Astrocyte (in vitro differentiated cells and primary cell): ENCODE results near the gene CCDC107. TPM values are rescaled to one million over a fixed set of nuclear protein-coding genes. Genes with fewer than 3 reads are reported as not detected.
A peak's percentile ranks its signal among the peaks of the same experiment; 100 is the strongest.

Source experiments
- DNase-seq: peaks from one replicate; pipeline ENCODE4 v3.0.0-alpha.2; 2010; ENCODE audit warnings: low read depth
- FAIRE-seq: peaks from 2 replicates; lab custom pipeline; 2011; peaks lifted over from hg19 to GRCh38; lab: Jason Lieb, UNC
- H2AFZ ChIP-seq: 2 replicates; pipeline ENCODE4 v1.6.0; 2012; ENCODE audit warnings: low read depth, low read length, inconsistent platforms
- H3K27ac ChIP-seq: 2 replicates; pipeline ENCODE4 v1.5.1; 2011; ENCODE audit warnings: low read depth, low read length, inconsistent platforms
- H3K27me3 ChIP-seq: 2 replicates; pipeline ENCODE4 v1.6.0; 2011; ENCODE audit warnings: low read length, inconsistent platforms; ENCODE audit not compliant: insufficient read depth
- H3K36me3 ChIP-seq: 2 replicates; pipeline ENCODE4 v1.5.1; 2011; ENCODE audit warnings: low read length, inconsistent platforms; ENCODE audit not compliant: insufficient read depth
- H3K4me1 ChIP-seq: 2 replicates; pipeline ENCODE4 v1.5.1; 2011; ENCODE audit warnings: low read length, inconsistent platforms; ENCODE audit not compliant: insufficient read depth
- H3K4me2 ChIP-seq: 2 replicates; pipeline ENCODE4 v1.6.0; 2012; ENCODE audit warnings: low read length, inconsistent platforms
- H3K4me3 ChIP-seq: 2 replicates; pipeline ENCODE4 v1.5.1; 2011; ENCODE audit warnings: low read depth, mild to moderate bottlenecking, low read length, inconsistent platforms; ENCODE audit not compliant: insufficient read depth
- H3K79me2 ChIP-seq: 2 replicates; pipeline ENCODE4 v1.6.0; 2012; ENCODE audit warnings: mild to moderate bottlenecking, low read length, inconsistent platforms; ENCODE audit not compliant: insufficient read depth
- H3K9ac ChIP-seq: 2 replicates; pipeline ENCODE4 v1.6.0; 2012; ENCODE audit warnings: mild to moderate bottlenecking, low read length, inconsistent platforms
- H3K9me3 ChIP-seq: 2 replicates; pipeline ENCODE4 v1.5.1; 2012; ENCODE audit warnings: low read depth, mild to moderate bottlenecking, low read length, inconsistent platforms; ENCODE audit not compliant: insufficient read depth
- H4K20me1 ChIP-seq: 2 replicates; pipeline ENCODE4 v1.6.0; 2012; ENCODE audit warnings: low read length, inconsistent platforms; ENCODE audit not compliant: insufficient read depth
- H3K27ac Mint-ChIP-seq: one replicate; pipeline ENCODE4 v1.8.0; 2021; ENCODE audit warnings: mild to moderate bottlenecking, mixed read lengths; ENCODE audit not compliant: unreplicated experiment
- H3K27me3 Mint-ChIP-seq: one replicate; pipeline ENCODE4 v1.8.0; 2021; ENCODE audit warnings: low read depth, mixed read lengths; ENCODE audit not compliant: unreplicated experiment
- H3K36me3 Mint-ChIP-seq: one replicate; pipeline ENCODE4 v1.8.0; 2021; ENCODE audit warnings: low read depth, mixed read lengths; ENCODE audit not compliant: unreplicated experiment
- H3K4me1 Mint-ChIP-seq: one replicate; pipeline ENCODE4 v1.8.0; 2021; ENCODE audit warnings: low read depth, mixed read lengths; ENCODE audit not compliant: unreplicated experiment
- H3K4me3 Mint-ChIP-seq: one replicate; pipeline ENCODE4 v1.8.0; 2021; ENCODE audit warnings: mild to moderate bottlenecking, moderate library complexity, mixed read lengths; ENCODE audit not compliant: unreplicated experiment
- H3K9me3 Mint-ChIP-seq: one replicate; pipeline ENCODE4 v1.8.0; 2021; ENCODE audit warnings: mild to moderate bottlenecking, mixed read lengths; ENCODE audit not compliant: unreplicated experiment
- CTCF ChIP-seq: IDR thresholded peaks from 2 replicates; pipeline ENCODE4 v1.5.1; 2011; ENCODE audit warnings: low read depth, mild to moderate bottlenecking, inconsistent platforms, low read length, moderate library complexity; ENCODE audit not compliant: insufficient read depth
- EZH2 ChIP-seq: IDR thresholded peaks from 2 replicates; pipeline ENCODE4 v1.6.1; 2012; ENCODE audit warnings: mild to moderate bottlenecking, low read length, inconsistent platforms; ENCODE audit not compliant: insufficient read depth
- total RNA-seq: library from RNA; stranded (reverse); gene quantifications from 2 replicates; pipeline ENCODE4 v1.2.1, GENCODE V29; 2021

CCDC107 gene
- total RNA-seq, 1 donor from 2014 or later: 18.8 TPM

GRCh38 chr9:35688558-35689541, 30.8 kb downstream of the CCDC107 start:
- no peaks in the 10 kb centered on the region for H3K27me3 ChIP-seq
- H3K9me3 ChIP-seq: no peaks in the 10 kb centered on the region
- no peak overlapping the region for H2AFZ ChIP-seq
- H3K4me1 ChIP-seq: peaks cover 48% of the 10 kb centered on the region
- FAIRE-seq: peak; percentile 23
- Mint-ChIP-seq H3K27me3 (no peaks in the 10 kb centered on the region), H3K4me3 (peak overlapping the region; percentile 94), H3K4me1 (peaks cover 33% of the 10 kb centered on the region), H3K9me3 (no peaks in the 10 kb centered on the region), H3K27ac (peak overlapping the region; percentile 78), H3K36me3 (peaks cover 22% of the 10 kb centered on the region)
- peak overlapping the region; percentile 96 for H3K9ac ChIP-seq
- H3K79me2 ChIP-seq: peaks cover 63% of the 10 kb centered on the region
- peaks cover 40% of the 10 kb centered on the region for H3K36me3 ChIP-seq
- peak overlapping the region; percentile 100 for H3K4me2 ChIP-seq
- DNase-seq: peak; percentile 81
- peak overlapping the region; percentile 97 for H3K4me3 ChIP-seq
- TF ChIP-seq EZH2 (no peak), CTCF (no peak)
- H3K27ac ChIP-seq: peak overlapping the region; percentile 78
- peaks cover 58% of the 10 kb centered on the region for H4K20me1 ChIP-seq

- H3K4me3 Mint-ChIP-seq: peak within 1 kb of the TSS; percentile 94
- FAIRE-seq: no peak
- peaks cover 40% of the 10 kb centered on the region for H3K4me1 ChIP-seq
- no peak for TF ChIP-seq CTCF
- TF ChIP-seq EZH2: no peak
- H3K4me1 Mint-ChIP-seq: peaks cover 24% of the 10 kb centered on the region
- peaks cover 56% of the 10 kb centered on the region for H3K79me2 ChIP-seq
- H2AFZ ChIP-seq: no peak within 1 kb of the TSS
- H3K4me3 ChIP-seq: peak within 1 kb of the TSS; percentile 97
- H3K9me3 ChIP-seq: no peaks in the 10 kb centered on the region
- H4K20me1 ChIP-seq: peaks cover 50% of the 10 kb centered on the region
- H3K9me3 Mint-ChIP-seq: no peaks in the 10 kb centered on the region
- no peaks in the 10 kb centered on the region for H3K27me3 ChIP-seq
- peaks cover 33% of the 10 kb centered on the region for H3K36me3 ChIP-seq
- H3K36me3 Mint-ChIP-seq: peaks cover 17% of the 10 kb centered on the region
- no peaks in the 10 kb centered on the region for H3K27me3 Mint-ChIP-seq
- DNase-seq: peak; percentile 79
- H3K27ac Mint-ChIP-seq: peak within 1 kb of the TSS; percentile 90
- peak within 1 kb of the TSS; percentile 78 for H3K27ac ChIP-seq
- H3K4me2 ChIP-seq: peak within 1 kb of the TSS; percentile 100
- H3K9ac ChIP-seq: peak within 1 kb of the TSS; percentile 96
Measured at GRCh38 chr9:35689542-35690293, 31.6 kb downstream of the CCDC107 start, which contains the start of gene TPM2. Gene TPM2 (minus strand): TSS chr9:35689925. CDS start chr9:35689817, 108 bp downstream.
